Heart right ventricle (tissue), 16 donors: ENCODE data around the gene RGS16. TPM values are rescaled to one million over a fixed set of nuclear protein-coding genes. Genes with fewer than 3 reads are reported as not detected.

Experiments used
- ATAC-seq, 8 donors: fragments of 200-7000 bp; cut with Tn5 transposase; one replicate each; pipeline ENCODE4 v1.9.1; 2020; ENCODE audit warnings: mild to moderate bottlenecking in 8 of 8, moderate library complexity in 8 of 8, moderate number of reproducible peaks in 1 of 8
- DNase-seq, 2 donors: peaks; one replicate each; pipeline ENCODE4 v3.0.0-alpha.2; 2020
- H3K27ac ChIP-seq, 10 donors: fragments of 200-600 bp; sonication (generic) in 2 of 10; one replicate each; pipeline versions ENCODE4 v1.5.0 to v1.8.0; 2020 to 2022; ENCODE audit warnings: mild to moderate bottlenecking in 3 of 10
- H3K27me3 ChIP-seq, 7 donors: fragments of 200-600 bp; one replicate each; pipeline ENCODE4 v1.8.0; 2021 to 2022; ENCODE audit warnings: mild to moderate bottlenecking in 2 of 7
- H3K36me3 ChIP-seq, 9 donors: fragments of 200-600 bp; sonication (generic) in 1 of 9; one replicate each; pipeline versions ENCODE4 v1.5.0 to v1.8.0; 2020 to 2022; ENCODE audit warnings: mild to moderate bottlenecking in 2 of 9
- H3K4me1 ChIP-seq, 9 donors: fragments of 200-600 bp; sonication (generic) in 1 of 9; one replicate each; pipeline versions ENCODE4 v1.5.0 to v1.8.0; 2020 to 2022; ENCODE audit warnings: mild to moderate bottlenecking in 4 of 9
- H3K4me3 ChIP-seq, 10 donors: fragments of 200-600 bp; sonication (generic) in 2 of 10; one replicate each; pipeline versions ENCODE4 v1.5.0 to v1.8.0; 2020 to 2022; ENCODE audit warnings: mild to moderate bottlenecking in 7 of 10, moderate library complexity in 2 of 10
- H3K9me3 ChIP-seq, 11 donors: fragments of 200-600 bp in 10 of 11; sonication (generic) in 2 of 11; one replicate each; pipeline versions ENCODE4 v1.5.0 to v1.8.0; 2013 to 2022; ENCODE audit warnings: mild to moderate bottlenecking in 2 of 11, control low read depth in 1 of 11, moderate library complexity in 1 of 11
- WGBS, 2 donors: extraction: QIAGEN DNeasy Blood & Tissue Kit; methylation state at CpG; one replicate each; pipeline ENCODE4 v1.1.7; 2013; ENCODE audit warnings: inconsistent platforms in 1 of 2; 5-methylcytosine and 5-hydroxymethylcytosine counted together
- intact Hi-C, 10 donors: fragments of 100-400 bp; cut with DNase I; formaldehyde crosslinking; loops; one replicate each; pipeline versions ENCODE4 v1.11.1 to v1.14.2; 2022
- polyA plus RNA-seq, 2 donors: library from polyadenylated mRNA; stranded (reverse); fragments of 200-250 nt; gene quantifications; one replicate each; pipeline ENCODE4 v1.2.3, GENCODE V29; 2013
- total RNA-seq, 10 donors: library from RNA; stranded (reverse); fragmentation: NEBNext Ultra II Directional in 3 of 10; extraction: Animal tissue kit (Norgen Biotek cat#: 25700) in 3 of 10; gene quantifications; one replicate each; pipeline versions ENCODE4 v1.2.1 to v1.2.4, GENCODE V29; 2021 to 2023
- TF ChIP-seq, protein P1 (sequence below), 9 donors: fragments of 200-600 bp; sonication (generic) in 2 of 9; IDR thresholded peaks; one replicate each; pipeline versions ENCODE4 v1.5.0 to v1.8.0; 2021 to 2022; ENCODE audit warnings: antibody characterized with exemption in 9 of 9, mild to moderate bottlenecking in 5 of 9, moderate library complexity in 1 of 9
- donor health status: Arrhythmogenic right ventricular cardiomyopathy.
- donor health status: ischemic (EF 13 %, LVEDD 7.1; RV severe dilation, severe dysfunction).
- donor health status: healthy with polysubstance abuse.
- donor health status: DM: no; HTN: yes; CAD: no.
- donor health status: DM: no; HTN: no; CAD: no.
- donor health status: ischemic (EF 25% LVEDD 6.9; RV normal size, moderate dysfunction).
- donor health status: ischemic (EF 25% LVEDD 5.7; RV mildly dilated, moderate dysfunction).
- donor health status: healthy.
- donor health status: DM: yes; HTN: yes; CAD: no.
- donor health status: Ischemic cardiomyopathy.
- donor health status: ischemic (EF 35%, LVEDD 5.7; RV mildly dilated, moderate dysfunction).
- donor health status: nonischemic (EF 11% LVEDD 7.7; RV severe dilation, severe dysfunction).
- donor health status: DM: yes; HTN: yes; CAD: no.
- donor health status: PGD.
- donor health status: ischemic (EF 29% LVEDD 5.4; RV normal size, mild dysfunction).
- donor health status: nonischemic (EF 23%, LVEDD 6.1; RV moderate dilation, normal function).

The RGS16 gene
- total and polyA plus RNA-seq, 12 donors, result 0.42 to 8.7 (median 2.3) TPM

DNA sequence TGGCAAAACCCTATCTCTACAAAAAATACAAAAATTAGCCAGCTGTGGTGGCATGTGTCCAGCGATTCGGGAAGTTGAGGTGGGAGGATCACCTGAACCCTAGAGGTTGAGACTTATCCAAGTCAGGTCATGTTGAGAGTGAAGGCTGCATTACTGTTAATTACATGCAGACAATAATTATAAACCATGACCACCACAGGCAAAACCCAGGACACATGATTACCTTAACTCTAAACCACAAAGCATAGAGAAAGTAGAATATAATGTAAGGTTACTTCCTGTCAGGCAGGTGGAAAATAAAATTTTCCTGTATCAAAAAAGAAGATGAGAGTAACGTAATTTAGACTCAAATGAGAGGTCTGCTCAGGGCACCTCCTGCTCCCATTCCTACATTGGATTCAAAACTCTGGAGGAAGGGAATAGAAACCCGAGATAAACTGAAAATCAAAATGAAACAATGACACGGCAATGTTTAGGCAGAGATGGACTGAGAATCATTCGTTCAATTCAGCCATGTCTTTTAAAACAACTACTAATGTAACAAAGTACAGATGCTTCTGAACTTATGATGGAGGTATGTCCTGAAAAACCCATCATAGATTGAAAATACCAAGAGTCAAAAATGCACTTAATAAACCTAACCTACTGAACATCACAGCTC is 46.6 kb upstream of the RGS16 start:
- Histone ChIP-seq H3K27me3 (no peaks in the 10 kb centered on the region), H3K4me1 (no peaks in the 10 kb centered on the region), H3K36me3 (no peaks in the 10 kb centered on the region), H3K4me3 (no peak overlapping the region), H3K27ac (no peak overlapping the region), H3K9me3 (no peaks in the 10 kb centered on the region)
- ATAC-seq (no peak), DNase-seq (no peak)
- TF ChIP-seq, protein P1, sequence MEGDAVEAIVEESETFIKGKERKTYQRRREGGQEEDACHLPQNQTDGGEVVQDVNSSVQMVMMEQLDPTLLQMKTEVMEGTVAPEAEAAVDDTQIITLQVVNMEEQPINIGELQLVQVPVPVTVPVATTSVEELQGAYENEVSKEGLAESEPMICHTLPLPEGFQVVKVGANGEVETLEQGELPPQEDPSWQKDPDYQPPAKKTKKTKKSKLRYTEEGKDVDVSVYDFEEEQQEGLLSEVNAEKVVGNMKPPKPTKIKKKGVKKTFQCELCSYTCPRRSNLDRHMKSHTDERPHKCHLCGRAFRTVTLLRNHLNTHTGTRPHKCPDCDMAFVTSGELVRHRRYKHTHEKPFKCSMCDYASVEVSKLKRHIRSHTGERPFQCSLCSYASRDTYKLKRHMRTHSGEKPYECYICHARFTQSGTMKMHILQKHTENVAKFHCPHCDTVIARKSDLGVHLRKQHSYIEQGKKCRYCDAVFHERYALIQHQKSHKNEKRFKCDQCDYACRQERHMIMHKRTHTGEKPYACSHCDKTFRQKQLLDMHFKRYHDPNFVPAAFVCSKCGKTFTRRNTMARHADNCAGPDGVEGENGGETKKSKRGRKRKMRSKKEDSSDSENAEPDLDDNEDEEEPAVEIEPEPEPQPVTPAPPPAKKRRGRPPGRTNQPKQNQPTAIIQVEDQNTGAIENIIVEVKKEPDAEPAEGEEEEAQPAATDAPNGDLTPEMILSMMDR (IDR thresholded peaks at IDR 0.05), result no peak
- intact Hi-C loops, result no loop called here
- 80 to 84% methylated on average over 6 of the region's 6 CpGs for WGBS, 2 donors

DNA sequence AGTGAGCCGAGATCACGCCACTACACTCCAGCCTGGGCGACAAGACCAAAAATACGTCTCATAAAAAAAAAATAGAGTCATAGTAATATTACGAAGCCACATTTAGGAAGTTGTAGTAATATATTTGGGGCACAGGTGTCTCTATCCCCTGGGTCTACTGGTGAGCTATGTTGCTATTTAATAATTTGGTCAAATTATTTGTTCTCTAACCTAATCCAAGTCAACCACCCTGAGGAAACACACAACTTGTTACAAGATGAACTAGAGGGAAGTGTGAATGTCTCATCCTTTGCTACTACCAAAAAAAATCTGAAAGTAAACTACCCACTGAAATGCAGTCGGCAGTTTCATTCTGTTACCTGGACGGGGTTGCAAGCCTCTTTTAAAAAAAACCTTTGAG is 44.9 kb upstream of the RGS16 start:
- ATAC-seq, result no peak
- H3K4me3 ChIP-seq, result no peak overlapping the region
- TF ChIP-seq, protein P1 (IDR thresholded peaks at IDR 0.05), result no peak
- no peaks in the 10 kb centered on the region for H3K36me3 ChIP-seq
- intact Hi-C loops, result no loop called here
- no peaks in the 10 kb centered on the region for H3K9me3 ChIP-seq
- no peak overlapping the region for H3K27ac ChIP-seq
- no peaks in the 10 kb centered on the region for H3K4me1 ChIP-seq
- no peaks in the 10 kb centered on the region for H3K27me3 ChIP-seq
- 96 to 97% methylated on average over 7 of the region's 7 CpGs for WGBS, 2 donors
- DNase-seq, result no peak

DNA sequence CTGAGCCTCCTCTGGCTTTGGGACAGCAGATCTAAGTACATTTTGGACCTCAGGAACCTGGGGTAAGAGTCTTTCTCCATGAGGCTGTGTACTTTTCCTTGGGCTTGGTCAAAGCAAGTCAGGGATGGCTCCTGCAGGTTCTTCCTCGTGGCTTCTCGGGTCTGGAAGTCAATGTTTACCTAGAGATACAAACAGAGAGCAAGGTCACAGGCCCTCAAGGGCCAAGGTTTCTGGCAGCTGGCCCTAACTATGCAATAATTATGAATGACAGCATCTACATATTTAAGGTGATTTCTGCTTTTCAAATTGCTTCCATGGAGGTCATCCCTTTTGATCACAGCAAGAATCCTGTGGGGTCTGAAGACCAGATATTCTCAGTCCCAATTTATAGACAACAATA is 42.5 kb upstream of the RGS16 start:
- TF ChIP-seq, protein P1 (IDR thresholded peaks at IDR 0.05), result no peak
- H3K27ac ChIP-seq, result no peak overlapping the region
- no peaks in the 10 kb centered on the region for H3K9me3 ChIP-seq
- intact Hi-C loops, result no loop called here
- ATAC-seq (no peak), DNase-seq (no peak)
- no peaks in the 10 kb centered on the region for H3K36me3 ChIP-seq
- 64 to 80% methylated on average over 2 of the region's 2 CpGs for WGBS, 2 donors
- no peak overlapping the region for H3K4me3 ChIP-seq
- H3K27me3 ChIP-seq, result no peaks in the 10 kb centered on the region
- no peaks in the 10 kb centered on the region for H3K4me1 ChIP-seq

DNA sequence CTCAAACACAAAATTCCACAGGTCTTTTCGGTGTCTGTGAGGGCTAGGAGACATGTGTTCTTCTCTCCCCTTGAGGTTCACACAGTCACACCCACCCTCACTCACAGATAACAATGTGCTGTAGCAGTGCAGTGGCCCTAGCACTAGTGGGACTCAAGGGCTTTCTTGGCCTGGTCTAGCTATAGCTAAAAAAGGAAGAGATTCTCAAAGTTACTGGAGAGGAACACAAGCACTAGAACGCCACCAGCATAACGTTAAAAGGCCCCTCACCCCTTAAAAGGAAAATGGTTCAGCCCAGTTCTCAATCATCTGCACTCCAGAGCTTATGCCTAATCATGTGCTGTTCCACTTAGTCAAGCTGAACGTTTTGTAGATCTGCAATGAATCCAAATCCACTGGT is 40.7 kb upstream of the RGS16 start:
- no peak overlapping the region for H3K4me3 ChIP-seq
- ATAC-seq (no peak), DNase-seq (no peak)
- WGBS, 2 donors, result 68 to 78% methylated on average over 4 of the region's 4 CpGs
- H3K27me3 ChIP-seq, result no peaks in the 10 kb centered on the region
- H3K27ac ChIP-seq, result no peak overlapping the region
- TF ChIP-seq, protein P1 (IDR thresholded peaks at IDR 0.05), result no peak
- no peaks in the 10 kb centered on the region for H3K4me1 ChIP-seq
- no peaks in the 10 kb centered on the region for H3K36me3 ChIP-seq
- no peaks in the 10 kb centered on the region for H3K9me3 ChIP-seq
- intact Hi-C loops, result no loop called here
